Measurements from ENCODE around the gene EP400.

Gene EP400

DNA sequence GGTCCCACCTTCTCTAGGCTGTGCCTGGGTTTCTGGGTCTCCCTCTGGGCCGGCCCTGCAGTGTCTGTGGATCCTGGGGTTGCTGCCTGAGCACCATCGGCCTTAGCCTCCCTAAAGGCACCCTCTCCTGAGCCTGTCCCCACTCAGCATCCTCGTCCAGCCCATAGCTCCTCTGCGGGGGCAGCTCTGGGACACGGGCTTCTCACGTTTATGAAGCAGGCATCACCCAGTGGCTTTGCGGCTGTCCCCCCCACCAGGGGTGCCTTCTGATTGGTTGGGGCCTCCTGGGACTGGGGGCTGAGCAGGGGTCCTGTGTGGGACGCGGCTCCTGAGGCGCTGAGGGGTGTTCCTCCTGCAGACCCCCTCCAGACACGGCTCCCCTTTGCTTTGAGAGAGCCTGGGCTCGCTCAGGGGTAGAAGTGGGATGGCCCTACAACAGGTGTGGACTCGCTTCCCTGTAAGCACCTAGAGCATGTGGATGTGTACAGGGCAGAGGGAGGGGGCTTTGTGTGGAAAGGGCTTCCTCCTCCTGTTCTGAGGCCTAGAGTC lies 44.6 kb upstream of the EP400 start:
- no peak for FAIRE-seq
- no peak for DNase-seq (ENCODE audit: insufficient read length, low spot score)
- TF ChIP-seq, protein P1, sequence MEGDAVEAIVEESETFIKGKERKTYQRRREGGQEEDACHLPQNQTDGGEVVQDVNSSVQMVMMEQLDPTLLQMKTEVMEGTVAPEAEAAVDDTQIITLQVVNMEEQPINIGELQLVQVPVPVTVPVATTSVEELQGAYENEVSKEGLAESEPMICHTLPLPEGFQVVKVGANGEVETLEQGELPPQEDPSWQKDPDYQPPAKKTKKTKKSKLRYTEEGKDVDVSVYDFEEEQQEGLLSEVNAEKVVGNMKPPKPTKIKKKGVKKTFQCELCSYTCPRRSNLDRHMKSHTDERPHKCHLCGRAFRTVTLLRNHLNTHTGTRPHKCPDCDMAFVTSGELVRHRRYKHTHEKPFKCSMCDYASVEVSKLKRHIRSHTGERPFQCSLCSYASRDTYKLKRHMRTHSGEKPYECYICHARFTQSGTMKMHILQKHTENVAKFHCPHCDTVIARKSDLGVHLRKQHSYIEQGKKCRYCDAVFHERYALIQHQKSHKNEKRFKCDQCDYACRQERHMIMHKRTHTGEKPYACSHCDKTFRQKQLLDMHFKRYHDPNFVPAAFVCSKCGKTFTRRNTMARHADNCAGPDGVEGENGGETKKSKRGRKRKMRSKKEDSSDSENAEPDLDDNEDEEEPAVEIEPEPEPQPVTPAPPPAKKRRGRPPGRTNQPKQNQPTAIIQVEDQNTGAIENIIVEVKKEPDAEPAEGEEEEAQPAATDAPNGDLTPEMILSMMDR (IDR thresholded peaks at IDR 0.05; ENCODE audit: insufficient read depth, missing control alignments), result no peak

DNA sequence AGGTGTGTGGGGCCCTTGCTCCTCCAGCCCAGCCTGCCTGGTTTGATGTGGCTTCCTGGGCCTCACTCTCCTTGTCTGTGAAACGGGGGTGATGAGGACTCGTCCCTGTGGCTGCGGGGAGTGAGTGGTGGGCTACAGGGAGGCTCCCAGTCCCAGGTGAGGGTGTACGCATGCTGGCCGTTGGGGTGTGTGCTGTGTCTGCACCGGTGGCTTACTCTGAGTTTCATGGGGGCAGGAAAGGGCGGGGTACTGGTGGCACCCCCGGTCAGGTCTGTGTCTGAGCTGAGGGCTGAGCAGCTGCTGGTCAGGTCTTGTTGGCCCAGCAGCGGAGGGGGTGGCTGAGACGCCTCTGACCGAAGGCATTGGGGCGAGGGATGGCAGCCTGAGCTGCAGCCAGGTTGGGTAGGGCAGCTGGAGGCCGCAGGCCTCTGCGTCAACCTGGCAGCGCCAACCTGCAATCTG lies 44.1 kb upstream of the EP400 start:
- DNase-seq (ENCODE audit: insufficient read length, low spot score) (no peak), FAIRE-seq (no peak)
- TF ChIP-seq, protein P1 (IDR thresholded peaks at IDR 0.05; ENCODE audit: insufficient read depth, missing control alignments), result no peak

DNA sequence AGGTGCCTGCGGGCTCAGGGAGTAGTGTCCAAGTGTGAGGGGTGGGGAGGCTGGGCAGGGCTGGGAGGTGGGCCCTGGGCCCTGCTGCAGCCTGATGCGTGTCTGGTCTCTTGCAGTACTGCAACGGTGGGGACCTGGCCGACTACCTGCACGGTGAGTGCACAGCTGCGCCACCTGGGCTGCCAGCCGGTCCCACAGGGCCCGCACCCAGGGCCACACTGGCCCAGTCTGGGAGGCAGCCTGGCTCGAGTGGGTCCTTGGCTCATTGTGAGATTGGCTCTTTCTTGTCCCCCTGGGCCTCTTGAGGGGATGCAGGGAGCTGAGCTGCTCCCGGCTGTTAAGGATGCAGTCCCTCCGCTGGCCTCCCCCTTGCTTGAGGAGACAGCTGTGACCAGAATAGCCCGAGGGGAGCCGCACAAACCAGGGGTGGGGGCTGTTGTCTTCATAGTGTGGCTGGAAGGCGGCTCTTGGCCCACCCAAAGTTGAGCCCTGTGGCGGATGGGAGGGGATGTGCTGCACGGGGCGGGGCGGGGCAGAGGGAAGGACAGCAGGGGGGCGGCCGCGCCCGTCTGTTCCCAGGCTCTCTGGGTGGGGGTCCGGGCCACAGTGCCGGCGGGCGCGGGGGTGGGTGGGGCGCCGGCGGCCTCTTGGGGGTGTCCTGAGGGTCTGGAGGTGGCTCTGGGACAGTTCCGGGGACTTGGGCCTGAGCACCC lies 42.2 kb upstream of the EP400 start:
- DNase-seq (ENCODE audit: insufficient read length, low spot score) (no peak), FAIRE-seq (no peak)
- TF ChIP-seq, protein P1 (IDR thresholded peaks at IDR 0.05; ENCODE audit: insufficient read depth, missing control alignments), result no peak

DNA sequence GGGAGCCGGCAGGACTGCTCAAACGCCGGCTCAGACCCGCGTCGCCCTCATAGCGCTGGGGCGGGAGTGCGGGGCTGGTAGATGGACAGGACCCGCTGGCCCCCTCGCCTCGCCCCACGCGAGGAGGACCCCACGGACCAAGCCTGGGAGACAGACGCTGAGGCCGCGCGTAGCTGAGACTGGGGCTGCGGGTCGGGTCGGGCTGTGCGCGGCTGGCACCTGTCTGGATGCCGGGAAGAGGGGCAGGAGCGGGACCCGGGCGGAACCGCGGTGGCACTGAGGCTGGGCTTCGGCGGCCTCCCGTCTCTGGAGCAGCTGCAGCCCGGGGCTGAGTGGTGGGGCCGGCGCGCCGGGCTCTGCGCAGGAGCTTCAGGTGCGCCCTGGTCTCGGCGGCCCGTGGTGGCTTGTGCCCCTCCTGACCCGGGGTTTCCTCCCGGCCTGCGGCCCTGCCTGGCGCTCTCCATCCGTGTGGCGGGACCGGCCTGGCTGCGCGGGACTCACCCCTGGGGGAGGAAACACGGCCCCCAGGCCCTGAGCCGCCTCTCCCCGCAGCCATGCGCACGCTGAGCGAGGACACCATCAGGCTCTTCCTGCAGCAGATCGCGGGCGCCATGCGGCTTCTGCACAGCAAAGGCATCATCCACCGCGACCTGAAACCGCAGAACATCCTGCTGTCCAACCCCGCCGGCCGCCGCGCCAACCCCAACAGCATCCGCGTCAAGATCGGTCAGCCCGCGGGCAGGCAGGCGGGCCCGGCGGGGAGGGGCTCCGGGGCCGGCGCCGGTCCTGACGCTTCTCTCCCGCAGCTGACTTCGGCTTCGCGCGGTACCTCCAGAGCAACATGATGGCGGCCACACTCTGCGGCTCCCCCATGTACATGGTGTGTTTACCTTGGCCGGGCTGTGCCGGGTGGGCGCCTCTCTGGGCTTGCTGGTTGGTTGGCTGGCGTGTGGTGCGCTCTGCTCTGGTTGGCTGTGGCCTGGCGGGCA lies 41.4 kb upstream of the EP400 start:
- no peak for FAIRE-seq

DNA sequence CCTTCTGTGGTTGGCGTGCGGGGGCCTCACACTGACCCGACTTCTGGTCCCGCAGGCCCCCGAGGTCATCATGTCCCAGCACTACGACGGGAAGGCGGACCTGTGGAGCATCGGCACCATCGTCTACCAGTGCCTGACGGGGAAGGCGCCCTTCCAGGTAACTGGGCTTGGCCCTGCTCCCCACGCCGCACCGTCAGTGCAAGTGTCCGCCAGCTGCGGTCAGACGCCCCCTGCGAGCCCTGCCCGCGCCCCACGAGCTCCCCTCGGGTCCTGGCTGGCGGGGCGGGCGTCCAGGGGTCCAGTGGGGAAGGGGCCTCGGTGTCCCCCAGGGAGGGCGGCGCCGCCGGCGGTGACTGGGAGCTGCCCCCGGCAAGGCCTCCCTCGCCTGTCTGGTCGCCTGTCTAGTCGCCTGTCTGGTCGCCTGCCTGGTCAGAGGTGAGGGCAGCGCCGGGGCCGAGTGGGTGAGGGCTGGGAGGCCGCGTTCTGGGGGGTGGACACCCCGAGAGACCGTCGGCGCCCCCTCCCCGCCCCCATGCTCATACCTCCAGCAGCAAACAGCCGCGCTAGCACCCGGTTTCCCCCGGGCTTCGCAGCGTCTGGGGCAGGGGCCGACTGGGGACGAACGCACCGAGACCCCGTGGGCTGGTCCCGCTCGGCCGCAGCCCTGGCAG lies 40.5 kb upstream of the EP400 start:
- TF ChIP-seq, protein P1 (IDR thresholded peaks at IDR 0.05; ENCODE audit: insufficient read depth, missing control alignments), result no peak
- FAIRE-seq (no peak), DNase-seq (ENCODE audit: insufficient read length, low spot score) (no peak)

More for the DNA sequence above, 41.4 kb upstream of the EP400 start:
- DNase-seq (ENCODE audit: insufficient read length, low spot score), result no peak
- TF ChIP-seq, protein P1 (IDR thresholded peaks at IDR 0.05; ENCODE audit: insufficient read depth, missing control alignments), result no peak

DNA sequence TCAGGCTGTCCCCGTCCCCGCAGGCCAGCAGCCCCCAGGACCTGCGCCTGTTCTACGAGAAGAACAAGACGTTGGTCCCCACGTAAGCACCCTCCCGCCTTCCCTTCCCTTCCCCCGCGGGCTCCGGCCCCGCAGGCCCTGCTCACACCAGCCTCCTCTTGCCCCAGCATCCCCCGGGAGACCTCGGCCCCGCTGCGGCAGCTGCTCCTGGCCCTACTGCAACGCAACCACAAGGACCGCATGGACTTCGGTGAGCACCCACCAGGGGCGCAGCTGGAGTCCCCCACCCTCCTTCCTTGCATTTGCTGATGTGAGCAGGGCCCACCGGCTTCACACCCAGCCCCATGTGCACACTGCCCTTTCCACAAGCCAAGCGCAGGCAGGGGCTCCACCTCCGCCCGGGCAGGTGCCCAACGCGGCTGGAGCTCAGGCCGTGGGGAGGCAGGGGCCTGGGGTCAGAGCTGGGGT lies 40.0 kb upstream of the EP400 start:
- no peak for FAIRE-seq
- TF ChIP-seq, protein P1 (IDR thresholded peaks at IDR 0.05; ENCODE audit: insufficient read depth, missing control alignments), result no peak
- DNase-seq (ENCODE audit: insufficient read length, low spot score), result no peak
